WI38 (cell line): ENCODE results near the gene CEP131.
A peak's percentile ranks its signal among the peaks of the same experiment; 100 is the strongest.

ENCODE experiments used
- H3K4me3 ChIP-seq: 2 replicates; pipeline ENCODE4 v1.5.1; 2011; ENCODE audit warnings: low read depth, mild to moderate bottlenecking, control low read depth, low read length
- TF ChIP-seq, protein P1 (sequence below): IDR thresholded peaks from 2 replicates; pipeline ENCODE4 v1.5.1; 2012; ENCODE audit warnings: low read depth, mild to moderate bottlenecking, control low read depth, low read length

The CEP131 gene

DNA sequence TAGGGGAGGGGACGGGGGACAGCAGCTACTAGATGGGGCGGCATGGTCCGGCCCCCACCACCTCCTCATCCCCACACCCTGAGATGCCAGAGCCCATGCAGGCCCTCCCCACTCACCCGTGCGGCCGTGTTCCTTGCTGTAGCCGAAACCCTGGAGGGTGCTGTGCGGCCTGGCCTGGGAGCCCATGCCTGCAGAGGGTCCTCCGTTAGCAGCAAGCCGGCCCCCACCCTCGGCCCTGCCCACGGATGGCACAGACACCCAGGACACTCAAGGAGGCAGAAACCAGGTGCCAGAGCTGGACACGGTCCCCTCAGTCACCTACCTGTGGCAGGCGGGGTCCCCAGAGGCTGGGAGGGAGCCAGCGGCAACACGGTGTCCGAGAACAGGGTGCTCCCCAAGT lies 10.6 kb upstream of the CEP131 start:
- TF ChIP-seq, protein P1, sequence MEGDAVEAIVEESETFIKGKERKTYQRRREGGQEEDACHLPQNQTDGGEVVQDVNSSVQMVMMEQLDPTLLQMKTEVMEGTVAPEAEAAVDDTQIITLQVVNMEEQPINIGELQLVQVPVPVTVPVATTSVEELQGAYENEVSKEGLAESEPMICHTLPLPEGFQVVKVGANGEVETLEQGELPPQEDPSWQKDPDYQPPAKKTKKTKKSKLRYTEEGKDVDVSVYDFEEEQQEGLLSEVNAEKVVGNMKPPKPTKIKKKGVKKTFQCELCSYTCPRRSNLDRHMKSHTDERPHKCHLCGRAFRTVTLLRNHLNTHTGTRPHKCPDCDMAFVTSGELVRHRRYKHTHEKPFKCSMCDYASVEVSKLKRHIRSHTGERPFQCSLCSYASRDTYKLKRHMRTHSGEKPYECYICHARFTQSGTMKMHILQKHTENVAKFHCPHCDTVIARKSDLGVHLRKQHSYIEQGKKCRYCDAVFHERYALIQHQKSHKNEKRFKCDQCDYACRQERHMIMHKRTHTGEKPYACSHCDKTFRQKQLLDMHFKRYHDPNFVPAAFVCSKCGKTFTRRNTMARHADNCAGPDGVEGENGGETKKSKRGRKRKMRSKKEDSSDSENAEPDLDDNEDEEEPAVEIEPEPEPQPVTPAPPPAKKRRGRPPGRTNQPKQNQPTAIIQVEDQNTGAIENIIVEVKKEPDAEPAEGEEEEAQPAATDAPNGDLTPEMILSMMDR = no peak

DNA sequence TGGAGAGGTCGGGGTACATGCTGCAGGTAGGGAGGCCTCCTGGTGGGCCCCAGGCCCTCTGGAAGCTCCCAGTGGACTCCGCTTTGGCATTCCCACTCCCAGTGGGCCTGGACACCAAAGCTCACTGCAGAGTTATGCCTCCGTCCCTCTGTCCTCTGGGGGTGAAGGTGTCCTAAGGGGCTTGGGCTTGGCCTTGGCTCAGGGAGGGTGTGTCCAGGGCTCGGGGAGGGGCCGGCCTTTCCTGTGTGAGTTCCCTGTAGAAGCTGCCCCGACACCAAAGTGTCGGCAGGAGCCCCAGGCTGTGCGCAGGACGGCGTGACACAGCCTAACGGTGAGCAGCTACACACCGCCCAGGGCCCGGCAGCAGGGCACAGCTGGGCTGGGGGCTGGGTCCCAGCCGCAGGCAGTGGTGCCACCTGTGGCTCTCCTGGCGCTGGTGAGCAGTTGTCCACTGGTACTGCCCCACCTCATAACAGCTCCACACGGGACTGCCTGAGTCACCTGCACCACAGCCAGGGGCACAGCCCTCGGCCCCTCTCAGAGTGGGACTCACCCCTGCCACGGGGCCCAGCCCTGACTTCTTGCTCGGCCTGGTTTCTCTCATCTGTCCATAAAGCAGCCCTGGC lies 10.0 kb upstream of the CEP131 start:
- no peak overlapping the region for H3K4me3 ChIP-seq
- TF ChIP-seq, protein P1 = no peak

More for the DNA sequence above, 10.6 kb upstream of the CEP131 start:
- H3K4me3 ChIP-seq = no peak overlapping the region

DNA sequence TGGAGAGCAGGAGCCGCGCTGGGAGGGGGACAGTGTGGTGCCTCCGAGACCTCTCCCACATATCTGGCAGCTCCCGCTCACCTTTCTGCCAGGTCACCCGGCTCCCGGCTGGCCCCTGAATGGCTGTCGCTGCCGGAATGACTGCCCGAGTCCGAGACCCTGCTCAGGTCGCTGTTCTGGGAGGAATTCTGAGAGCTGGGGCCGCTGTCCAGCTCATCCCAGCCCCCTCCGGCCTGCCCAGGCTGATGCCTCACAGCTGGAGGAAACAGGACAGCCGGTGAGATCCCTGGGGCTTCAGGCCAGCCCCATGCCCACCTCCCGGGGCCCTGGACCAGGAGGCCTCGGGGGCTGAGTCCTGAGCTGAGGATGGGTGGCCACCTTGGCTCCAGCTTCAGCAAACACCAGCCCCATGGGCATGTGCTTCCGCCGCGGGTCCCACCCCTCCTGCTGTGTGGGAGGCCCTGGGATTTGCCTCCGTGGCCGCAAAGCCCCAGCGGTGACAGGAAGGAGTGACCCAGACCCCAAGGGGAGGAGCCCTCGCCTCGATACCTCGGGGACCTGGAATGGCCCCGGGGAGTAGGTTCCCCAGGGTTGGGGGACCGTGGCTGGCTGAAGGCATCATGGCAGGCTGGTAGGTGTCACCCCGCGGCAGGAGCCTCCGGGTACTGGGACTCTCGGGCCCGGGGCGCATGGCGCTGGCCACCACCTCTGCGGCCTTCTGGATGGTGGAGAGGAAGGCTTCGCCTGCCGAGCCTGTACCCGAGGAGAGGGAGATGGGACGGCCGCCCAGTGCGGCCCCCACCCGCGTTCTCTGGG lies 9.2 kb upstream of the CEP131 start:
- no peak overlapping the region for H3K4me3 ChIP-seq
- TF ChIP-seq, protein P1 = no peak

DNA sequence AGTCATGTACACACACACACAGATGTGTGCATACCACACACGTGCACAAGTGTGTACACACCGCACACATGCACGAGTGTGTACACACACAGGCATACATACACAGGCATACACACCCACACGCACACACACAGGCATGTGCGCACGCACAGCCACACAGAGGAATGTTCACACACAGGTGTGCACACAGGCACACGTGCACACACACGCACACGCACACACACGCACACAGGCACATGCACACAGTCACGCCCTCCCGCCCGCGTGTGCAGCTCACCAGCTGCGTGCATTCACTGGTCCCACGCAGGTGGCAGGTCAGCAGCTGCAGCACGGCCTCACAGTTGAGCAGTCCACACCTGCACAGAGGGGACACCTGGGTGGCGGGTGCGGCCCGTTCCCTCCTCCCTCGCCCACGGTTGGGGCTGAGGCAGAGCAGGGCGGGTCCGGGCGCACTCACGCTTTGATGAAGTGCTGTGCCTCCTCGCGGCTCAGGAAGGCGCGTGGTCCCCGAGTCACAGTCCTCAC lies 8.4 kb upstream of the CEP131 start:
- H3K4me3 ChIP-seq = no peak overlapping the region
- TF ChIP-seq, protein P1 = no peak

DNA sequence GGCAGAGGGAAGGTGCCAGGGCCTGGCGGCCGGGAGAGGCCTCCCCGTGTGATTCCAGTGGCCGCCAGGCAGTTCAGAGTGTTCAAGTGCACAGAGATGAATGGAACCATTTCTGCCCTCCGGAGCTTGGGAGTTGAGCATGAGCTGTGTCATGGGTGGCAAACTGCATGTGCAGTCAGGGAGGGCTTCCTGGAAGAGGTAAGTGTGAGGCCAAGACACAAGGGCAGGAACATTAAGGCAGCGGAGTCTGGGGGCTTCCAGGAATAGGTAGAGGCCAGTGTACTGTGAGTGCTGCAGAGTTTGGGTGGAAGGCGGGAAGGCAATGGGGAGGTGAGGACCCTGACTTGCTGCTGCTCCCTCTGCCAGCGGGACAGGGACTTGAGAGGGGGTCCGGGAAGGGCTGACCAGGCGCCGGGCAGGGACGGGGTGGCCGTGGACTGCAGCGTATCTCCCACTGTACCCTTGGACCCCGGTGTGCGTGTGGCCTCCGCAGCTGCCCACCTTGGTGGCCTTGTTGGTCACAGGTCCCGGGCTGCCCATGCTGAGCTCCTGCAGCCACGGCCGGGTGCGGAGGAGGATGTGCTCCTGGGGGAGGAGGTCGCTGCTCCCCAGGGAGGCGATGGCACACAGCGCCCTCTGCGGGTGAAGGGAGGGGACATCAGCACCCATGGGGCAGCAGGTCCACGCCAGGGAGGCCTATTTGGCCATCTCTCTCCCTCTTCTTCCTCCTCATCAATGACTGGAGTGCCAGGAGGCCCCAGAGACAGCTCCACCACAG lies 7.5 kb upstream of the CEP131 start:
- TF ChIP-seq, protein P1 = 0 out of 2 replicates have a peak, but pooled peaks have one; percentile 13
- H3K4me3 ChIP-seq = no peak overlapping the region

DNA sequence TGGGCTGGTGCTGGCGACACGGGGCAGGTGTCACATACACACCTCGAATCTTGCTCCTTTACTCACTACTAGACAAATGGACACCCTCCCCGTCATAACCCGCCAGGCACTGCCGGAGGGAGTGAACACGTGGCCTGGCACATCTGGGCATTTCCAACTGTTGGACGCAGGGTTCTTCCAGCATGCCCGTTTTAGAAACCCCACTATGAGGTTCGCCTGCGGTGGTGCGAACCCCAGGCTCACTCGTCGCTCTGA lies 6.8 kb upstream of the CEP131 start:
- H3K4me3 ChIP-seq = no peak overlapping the region
- TF ChIP-seq, protein P1 = no peak
